K562 (cell line): ENCODE data around the gene RNU11. TPM values are rescaled to one million over a fixed set of nuclear protein-coding genes. Genes with fewer than 3 reads are reported as not detected.

Source experiments
- CTBP1 ChIP-seq: fragments of 450-650 bp; IDR thresholded peaks from 2 replicates; pipeline ENCODE4 v1.6.1; 2016; ENCODE audit warnings: borderline replicate concordance
- CXXC5 ChIP-seq: fragments of 250-450 bp; sonication (Bioruptor Pico); IDR thresholded peaks from 2 replicates; pipeline ENCODE4 v1.8.0; 2022; ENCODE audit warnings: inconsistent platforms, mild to moderate bottlenecking, moderate library complexity
- EP300 ChIP-seq: IDR thresholded peaks from 2 replicates; pipeline ENCODE4 v1.6.1; 2012; ENCODE audit warnings: low read length, improper control_type of control experiment
- FOSL1 ChIP-seq: fragments of 200-800 bp; sonication (Bioruptor generic); conservative IDR thresholded peaks from 2 replicates; pipeline ENCODE4 v1.6.1; 2016; ENCODE audit warnings: missing genetic modification characterization, missing compliant biosample characterization
- HMG20B ChIP-seq: fragments of 250-450 bp; sonication (Bioruptor Pico); IDR thresholded peaks from 2 replicates; pipeline ENCODE4 v1.5.0; 2021; ENCODE audit warnings: mild to moderate bottlenecking
- HNRNPH1 ChIP-seq: fragments of 200-400 bp; formaldehyde crosslinking; optimal IDR thresholded peaks from 2 replicates; pipeline ENCODE3; 2017; ENCODE audit warnings: low read depth, mild to moderate bottlenecking, low read length, moderate library complexity
- MAFG ChIP-seq: fragments of 450-650 bp; conservative IDR thresholded peaks from 2 replicates; pipeline ENCODE4 v1.6.1; 2016; ENCODE audit warnings: missing genetic modification characterization, missing compliant biosample characterization
- MCM3 ChIP-seq: fragments of 450-650 bp; IDR thresholded peaks from 2 replicates; pipeline ENCODE4 v1.6.1; 2016
- NCOA6 ChIP-seq: fragments of 450-650 bp; IDR thresholded peaks from 2 replicates; pipeline ENCODE4 v1.6.1; 2017; ENCODE audit warnings: mild to moderate bottlenecking
- NR1H2 ChIP-seq: sonication (generic); formaldehyde crosslinking; IDR thresholded peaks from 2 replicates; pipeline ENCODE4 v1.4.0; 2020; ENCODE audit warnings: mild to moderate bottlenecking, missing genetic modification reagents
- SUPT5H ChIP-seq: fragments of 450-650 bp; IDR thresholded peaks from 2 replicates; pipeline ENCODE4 v1.6.1; 2016
- XRCC4 ChIP-seq: IDR thresholded peaks from one replicate; pipeline ENCODE4 v1.6.1; 2011; ENCODE audit not compliant: insufficient read depth, insufficient read length; ENCODE audit errors: extremely low read depth
- ZBTB7A ChIP-seq: IDR thresholded peaks from 2 replicates; pipeline ENCODE4 v1.6.1; 2011; ENCODE audit warnings: low read depth, mild to moderate bottlenecking, low read length, moderate library complexity, borderline replicate concordance; ENCODE audit not compliant: control insufficient read depth
- ZNF324 ChIP-seq: fragments of 250-450 bp; sonication (Bioruptor Pico); IDR thresholded peaks from 2 replicates; pipeline ENCODE4 v1.4.0; 2020; ENCODE audit warnings: mild to moderate bottlenecking
- ZNF75A ChIP-seq: fragments of 450-650 bp; formaldehyde crosslinking; IDR thresholded peaks from 2 replicates; pipeline ENCODE4 v1.4.0; 2020; ENCODE audit warnings: mild to moderate bottlenecking
- polyA plus RNA-seq, 8 experiments: library from polyadenylated mRNA; depleted of rRNA in 4 of 8; stranded (reverse) in 5 of 8; unstranded in 3 of 8; fragments of >200 nt; fragmentation: Nextera tagmentation in 2 of 8; fragmentation: Illumina TruSeq in 1 of 8; extraction: Ambion mirVana in 2 of 8; extraction: Trizol in 1 of 8; gene quantifications; 2 replicates each; pipeline versions ENCODE4 v1.2.1 to v1.2.3, GENCODE V29; 2011 to 2014; ENCODE audit warnings: inconsistent platforms in 1 of 8, missing spikeins in 1 of 8
- total RNA-seq, 7 experiments: library from RNA; depleted of rRNA in 6 of 7; stranded (reverse); fragments of >200 nt in 6 of 7; fragmentation: Illumina TruSeq in 2 of 7; extraction: Trizol in 2 of 7; gene quantifications; 2 replicates each; pipeline versions ENCODE4 v1.2.1 to v1.2.3, GENCODE V29; 2011 to 2021; ENCODE audit warnings: low replicate concordance in 1 of 7
- TF ChIP-seq, protein P1 (sequence below): fragments of 450-650 bp; IDR thresholded peaks from 2 replicates; pipeline ENCODE4 v1.6.1; 2016; ENCODE audit warnings: antibody characterized with exemption
- TF ChIP-seq, protein P2 (sequence below): sonication (generic); formaldehyde crosslinking; IDR thresholded peaks from 2 replicates; pipeline ENCODE4 v1.8.1; 2023; ENCODE audit warnings: mild to moderate bottlenecking, missing genetic modification reagents
- TF ChIP-seq, protein P3 (sequence below): fragments of 250-450 bp; sonication (Bioruptor Pico); IDR thresholded peaks from 2 replicates; pipeline ENCODE4 v1.5.0; 2021
- TF ChIP-seq, protein P4 (sequence below): fragments of 250-450 bp; sonication (Bioruptor Pico); IDR thresholded peaks from 2 replicates; pipeline ENCODE4 v1.4.0; 2020; ENCODE audit warnings: borderline replicate concordance
- TF ChIP-seq, protein P5 (sequence below), 2 experiments: fragments of 450-650 bp in 1 of 2; sonication (generic) in 1 of 2; formaldehyde crosslinking; conservative IDR thresholded peaks; 2 replicates each; pipeline versions ENCODE4 v1.4.0 to v1.8.1; 2020 to 2022; ENCODE audit warnings: mild to moderate bottlenecking in 1 of 2, missing genetic modification reagents in 1 of 2
- TF ChIP-seq, protein P6 (sequence below): fragments of 250-450 bp; sonication (Bioruptor Pico); IDR thresholded peaks from 2 replicates; pipeline ENCODE4 v1.6.1; 2021; ENCODE audit warnings: mild to moderate bottlenecking

The RNU11 gene
- total and polyA plus RNA-seq, 9 of the 15 experiments (the other 6 are each of a cell fraction or from before 2014, with no cell fraction given), result not detected

DNA sequence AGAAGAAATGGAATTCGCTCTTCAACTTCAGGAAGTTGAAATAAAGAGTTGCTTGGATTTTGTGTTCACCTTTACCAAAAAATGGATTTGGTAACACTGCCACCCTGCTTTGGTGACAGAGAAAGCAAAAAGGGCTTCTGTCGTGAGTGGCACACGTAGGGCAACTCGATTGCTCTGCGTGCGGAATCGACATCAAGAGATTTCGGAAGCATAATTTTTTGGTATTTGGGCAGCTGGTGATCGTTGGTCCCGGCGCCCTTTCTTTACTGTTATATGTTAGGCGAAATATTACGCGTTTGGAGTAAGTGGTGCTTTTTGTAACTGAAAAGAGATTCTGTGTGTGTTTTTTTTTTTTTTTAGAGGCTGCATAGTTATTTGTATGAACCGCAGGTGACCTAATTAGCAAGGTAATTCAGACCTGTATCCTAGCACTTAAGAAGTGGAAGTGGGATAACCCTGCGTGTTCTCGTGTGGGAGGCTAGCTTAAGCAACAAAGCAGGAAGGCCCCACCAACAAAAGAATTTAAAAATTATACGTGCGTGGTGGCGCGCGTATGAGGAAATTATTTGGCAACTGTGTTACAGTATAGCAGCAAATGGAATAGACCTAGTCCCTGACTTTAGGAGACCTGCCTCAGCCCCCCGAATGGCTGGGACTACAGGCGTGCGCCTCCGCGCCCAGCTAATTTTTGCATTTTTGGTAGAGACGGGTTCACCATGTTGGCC is at the start of gene RNU11 (continued):
- TF ChIP-seq ZBTB7A (no peak; the same call in 1 of the 2 replicates), HNRNPH1 (no peak), FOSL1 (tag) (peak; percentile 92), MAFG (tag) (peak; percentile 10; the same call in 1 of the 2 replicates), CTBP1 (peak; percentile 62), HMG20B (CRISPR knock-in tag) (peak; percentile 98), SUPT5H (peak; percentile 100), NR1H2 (peak; percentile 96), EP300 (peak; percentile 89), MCM3 (no peak), ZNF75A (CRISPR knock-in tag) (peak; percentile 77), XRCC4 (peak; percentile 67), CXXC5 (peak; percentile 82), ZNF324 (peak; percentile 76), NCOA6 (peak; percentile 80)
- TF ChIP-seq, protein P1, sequence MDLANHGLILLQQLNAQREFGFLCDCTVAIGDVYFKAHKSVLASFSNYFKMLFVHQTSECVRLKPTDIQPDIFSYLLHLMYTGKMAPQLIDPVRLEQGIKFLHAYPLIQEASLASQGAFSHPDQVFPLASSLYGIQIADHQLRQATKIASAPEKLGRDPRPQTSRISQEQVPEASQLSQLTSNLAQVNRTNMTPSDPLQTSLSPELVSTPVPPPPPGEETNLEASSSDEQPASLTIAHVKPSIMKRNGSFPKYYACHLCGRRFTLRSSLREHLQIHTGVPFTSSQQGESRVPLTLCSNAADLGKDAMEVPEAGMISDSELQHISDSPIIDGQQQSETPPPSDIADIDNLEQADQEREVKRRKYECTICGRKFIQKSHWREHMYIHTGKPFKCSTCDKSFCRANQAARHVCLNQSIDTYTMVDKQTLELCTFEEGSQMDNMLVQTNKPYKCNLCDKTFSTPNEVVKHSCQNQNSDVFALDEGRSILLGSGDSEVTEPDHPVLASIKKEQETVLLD, result peak; percentile 92
- TF ChIP-seq, protein P2, sequence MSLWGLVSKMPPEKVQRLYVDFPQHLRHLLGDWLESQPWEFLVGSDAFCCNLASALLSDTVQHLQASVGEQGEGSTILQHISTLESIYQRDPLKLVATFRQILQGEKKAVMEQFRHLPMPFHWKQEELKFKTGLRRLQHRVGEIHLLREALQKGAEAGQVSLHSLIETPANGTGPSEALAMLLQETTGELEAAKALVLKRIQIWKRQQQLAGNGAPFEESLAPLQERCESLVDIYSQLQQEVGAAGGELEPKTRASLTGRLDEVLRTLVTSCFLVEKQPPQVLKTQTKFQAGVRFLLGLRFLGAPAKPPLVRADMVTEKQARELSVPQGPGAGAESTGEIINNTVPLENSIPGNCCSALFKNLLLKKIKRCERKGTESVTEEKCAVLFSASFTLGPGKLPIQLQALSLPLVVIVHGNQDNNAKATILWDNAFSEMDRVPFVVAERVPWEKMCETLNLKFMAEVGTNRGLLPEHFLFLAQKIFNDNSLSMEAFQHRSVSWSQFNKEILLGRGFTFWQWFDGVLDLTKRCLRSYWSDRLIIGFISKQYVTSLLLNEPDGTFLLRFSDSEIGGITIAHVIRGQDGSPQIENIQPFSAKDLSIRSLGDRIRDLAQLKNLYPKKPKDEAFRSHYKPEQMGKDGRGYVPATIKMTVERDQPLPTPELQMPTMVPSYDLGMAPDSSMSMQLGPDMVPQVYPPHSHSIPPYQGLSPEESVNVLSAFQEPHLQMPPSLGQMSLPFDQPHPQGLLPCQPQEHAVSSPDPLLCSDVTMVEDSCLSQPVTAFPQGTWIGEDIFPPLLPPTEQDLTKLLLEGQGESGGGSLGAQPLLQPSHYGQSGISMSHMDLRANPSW (CRISPR knock-in tag), result peak; percentile 98
- TF ChIP-seq, protein P3, sequence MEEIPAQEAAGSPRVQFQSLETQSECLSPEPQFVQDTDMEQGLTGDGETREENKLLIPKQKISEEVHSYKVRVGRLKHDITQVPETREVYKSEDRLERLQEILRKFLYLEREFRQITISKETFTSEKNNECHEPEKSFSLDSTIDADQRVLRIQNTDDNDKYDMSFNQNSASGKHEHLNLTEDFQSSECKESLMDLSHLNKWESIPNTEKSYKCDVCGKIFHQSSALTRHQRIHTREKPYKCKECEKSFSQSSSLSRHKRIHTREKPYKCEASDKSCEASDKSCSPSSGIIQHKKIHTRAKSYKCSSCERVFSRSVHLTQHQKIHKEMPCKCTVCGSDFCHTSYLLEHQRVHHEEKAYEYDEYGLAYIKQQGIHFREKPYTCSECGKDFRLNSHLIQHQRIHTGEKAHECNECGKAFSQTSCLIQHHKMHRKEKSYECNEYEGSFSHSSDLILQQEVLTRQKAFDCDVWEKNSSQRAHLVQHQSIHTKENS (CRISPR knock-in tag), result peak; percentile 93
- TF ChIP-seq, protein P4, sequence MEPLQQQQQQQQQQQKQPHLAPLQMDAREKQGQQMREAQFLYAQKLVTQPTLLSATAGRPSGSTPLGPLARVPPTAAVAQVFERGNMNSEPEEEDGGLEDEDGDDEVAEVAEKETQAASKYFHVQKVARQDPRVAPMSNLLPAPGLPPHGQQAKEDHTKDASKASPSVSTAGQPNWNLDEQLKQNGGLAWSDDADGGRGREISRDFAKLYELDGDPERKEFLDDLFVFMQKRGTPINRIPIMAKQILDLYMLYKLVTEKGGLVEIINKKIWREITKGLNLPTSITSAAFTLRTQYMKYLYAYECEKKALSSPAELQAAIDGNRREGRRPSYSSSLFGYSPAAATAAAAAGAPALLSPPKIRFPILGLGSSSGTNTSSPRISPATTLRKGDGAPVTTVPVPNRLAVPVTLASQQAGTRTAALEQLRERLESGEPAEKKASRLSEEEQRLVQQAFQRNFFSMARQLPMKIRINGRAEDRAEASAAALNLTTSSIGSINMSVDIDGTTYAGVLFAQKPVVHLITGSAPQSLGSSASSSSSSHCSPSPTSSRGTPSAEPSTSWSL (CRISPR knock-in tag), result 0 out of 2 replicates have a peak, but pooled peaks have one; percentile 58
- TF ChIP-seq, protein P5, sequence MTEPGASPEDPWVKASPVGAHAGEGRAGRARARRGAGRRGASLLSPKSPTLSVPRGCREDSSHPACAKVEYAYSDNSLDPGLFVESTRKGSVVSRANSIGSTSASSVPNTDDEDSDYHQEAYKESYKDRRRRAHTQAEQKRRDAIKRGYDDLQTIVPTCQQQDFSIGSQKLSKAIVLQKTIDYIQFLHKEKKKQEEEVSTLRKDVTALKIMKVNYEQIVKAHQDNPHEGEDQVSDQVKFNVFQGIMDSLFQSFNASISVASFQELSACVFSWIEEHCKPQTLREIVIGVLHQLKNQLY (CRISPR knock-in tag; conservative IDR thresholded peaks at IDR 0.05), result peak; percentile 98 to 99
- TF ChIP-seq, protein P6, sequence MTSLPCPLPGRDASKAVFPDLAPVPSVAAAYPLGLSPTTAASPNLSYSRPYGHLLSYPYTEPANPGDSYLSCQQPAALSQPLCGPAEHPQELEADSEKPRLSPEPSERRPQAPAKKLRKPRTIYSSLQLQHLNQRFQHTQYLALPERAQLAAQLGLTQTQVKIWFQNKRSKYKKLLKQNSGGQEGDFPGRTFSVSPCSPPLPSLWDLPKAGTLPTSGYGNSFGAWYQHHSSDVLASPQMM, result peak; percentile 98
